Superior temporal gyrus (tissue), 1 donor: ENCODE results near the gene TRPV5.
A peak's percentile ranks its signal among the peaks of the same experiment; 100 is the strongest.

Experiments used
- DNase-seq: peaks from one replicate; pipeline ENCODE4 v3.0.0-alpha.2; 2016; ENCODE audit errors: extremely low spot score

Gene TRPV5

GRCh38 chr7:142885311-142886230 lies 48.0 kb downstream of the TRPV5 start, which contains the start of gene TRPV6:
Gene TRPV6, minus strand, starts transcription at chr7:142885745.
- no peak for DNase-seq

- DNase-seq, result no peak
Observed at GRCh38 chr7:142884286-142884640, 49.3 kb downstream of the TRPV5 start.

- DNase-seq, result no peak
Observed at GRCh38 chr7:142883571-142884285, 49.8 kb downstream of the TRPV5 start.

- no peak for DNase-seq
Observed at GRCh38 chr7:142883145-142883544, 50.4 kb downstream of the TRPV5 start.

- no peak for DNase-seq
Observed at GRCh38 chr7:142882338-142882678, 51.2 kb downstream of the TRPV5 start.

- DNase-seq, result no peak
Observed at GRCh38 chr7:142881586-142882337, 51.8 kb downstream of the TRPV5 start.

- DNase-seq, result peak; percentile 29
Observed at GRCh38 chr7:142880876-142881505, 52.6 kb downstream of the TRPV5 start.

- no peak for DNase-seq
Observed at GRCh38 chr7:142879060-142879459, 54.5 kb downstream of the TRPV5 start.

- DNase-seq, result no peak
Observed at GRCh38 chr7:142878315-142878714, 55.2 kb downstream of the TRPV5 start.

- no peak for DNase-seq
Observed at GRCh38 chr7:142876991-142877910, 56.3 kb downstream of the TRPV5 start.

- DNase-seq, result no peak
Observed at GRCh38 chr7:142876236-142876960, 57.1 kb downstream of the TRPV5 start.

- DNase-seq, result no peak
Observed at GRCh38 chr7:142875456-142875855, 58.1 kb downstream of the TRPV5 start.

- DNase-seq, result no peak
Observed at GRCh38 chr7:142874837-142875236, 58.7 kb downstream of the TRPV5 start.

- DNase-seq, result no peak
Observed at GRCh38 chr7:142874409-142874808, 59.1 kb downstream of the TRPV5 start.

- DNase-seq, result no peak
Observed at GRCh38 chr7:142873871-142874270, 59.7 kb downstream of the TRPV5 start.

- DNase-seq, result no peak
Observed at GRCh38 chr7:142873281-142873784, 60.2 kb downstream of the TRPV5 start.

- DNase-seq, result no peak
Observed at GRCh38 chr7:142872106-142872675, 61.4 kb downstream of the TRPV5 start.

- DNase-seq, result no peak
Observed at GRCh38 chr7:142871260-142872105, 62.1 kb downstream of the TRPV5 start.
